Astrocyte (in vitro differentiated cells and primary cell): ENCODE measurements around the gene STMN3. TPM values are rescaled to one million over a fixed set of nuclear protein-coding genes. Genes with fewer than 3 reads are reported as not detected.

ENCODE experiments used
- DNase-seq: peaks from one replicate; pipeline ENCODE4 v3.0.0-alpha.2; 2010; ENCODE audit warnings: low read depth
- FAIRE-seq: peaks from 2 replicates; lab custom pipeline; 2011; peaks lifted over from hg19 to GRCh38; lab: Jason Lieb, UNC
- H2AFZ ChIP-seq: 2 replicates; pipeline ENCODE4 v1.6.0; 2012; ENCODE audit warnings: low read depth, low read length, inconsistent platforms
- H3K27ac ChIP-seq: 2 replicates; pipeline ENCODE4 v1.5.1; 2011; ENCODE audit warnings: low read depth, low read length, inconsistent platforms
- H3K27me3 ChIP-seq: 2 replicates; pipeline ENCODE4 v1.6.0; 2011; ENCODE audit warnings: low read length, inconsistent platforms; ENCODE audit not compliant: insufficient read depth
- H3K36me3 ChIP-seq: 2 replicates; pipeline ENCODE4 v1.5.1; 2011; ENCODE audit warnings: low read length, inconsistent platforms; ENCODE audit not compliant: insufficient read depth
- H3K4me1 ChIP-seq: 2 replicates; pipeline ENCODE4 v1.5.1; 2011; ENCODE audit warnings: low read length, inconsistent platforms; ENCODE audit not compliant: insufficient read depth
- H3K4me2 ChIP-seq: 2 replicates; pipeline ENCODE4 v1.6.0; 2012; ENCODE audit warnings: low read length, inconsistent platforms
- H3K4me3 ChIP-seq: 2 replicates; pipeline ENCODE4 v1.5.1; 2011; ENCODE audit warnings: low read depth, mild to moderate bottlenecking, low read length, inconsistent platforms; ENCODE audit not compliant: insufficient read depth
- H3K79me2 ChIP-seq: 2 replicates; pipeline ENCODE4 v1.6.0; 2012; ENCODE audit warnings: mild to moderate bottlenecking, low read length, inconsistent platforms; ENCODE audit not compliant: insufficient read depth
- H3K9ac ChIP-seq: 2 replicates; pipeline ENCODE4 v1.6.0; 2012; ENCODE audit warnings: mild to moderate bottlenecking, low read length, inconsistent platforms
- H3K9me3 ChIP-seq: 2 replicates; pipeline ENCODE4 v1.5.1; 2012; ENCODE audit warnings: low read depth, mild to moderate bottlenecking, low read length, inconsistent platforms; ENCODE audit not compliant: insufficient read depth
- H4K20me1 ChIP-seq: 2 replicates; pipeline ENCODE4 v1.6.0; 2012; ENCODE audit warnings: low read length, inconsistent platforms; ENCODE audit not compliant: insufficient read depth
- H3K27ac Mint-ChIP-seq: one replicate; pipeline ENCODE4 v1.8.0; 2021; ENCODE audit warnings: mild to moderate bottlenecking, mixed read lengths; ENCODE audit not compliant: unreplicated experiment
- H3K27me3 Mint-ChIP-seq: one replicate; pipeline ENCODE4 v1.8.0; 2021; ENCODE audit warnings: low read depth, mixed read lengths; ENCODE audit not compliant: unreplicated experiment
- H3K36me3 Mint-ChIP-seq: one replicate; pipeline ENCODE4 v1.8.0; 2021; ENCODE audit warnings: low read depth, mixed read lengths; ENCODE audit not compliant: unreplicated experiment
- H3K4me1 Mint-ChIP-seq: one replicate; pipeline ENCODE4 v1.8.0; 2021; ENCODE audit warnings: low read depth, mixed read lengths; ENCODE audit not compliant: unreplicated experiment
- H3K4me3 Mint-ChIP-seq: one replicate; pipeline ENCODE4 v1.8.0; 2021; ENCODE audit warnings: mild to moderate bottlenecking, moderate library complexity, mixed read lengths; ENCODE audit not compliant: unreplicated experiment
- H3K9me3 Mint-ChIP-seq: one replicate; pipeline ENCODE4 v1.8.0; 2021; ENCODE audit warnings: mild to moderate bottlenecking, mixed read lengths; ENCODE audit not compliant: unreplicated experiment
- CTCF ChIP-seq: IDR thresholded peaks from 2 replicates; pipeline ENCODE4 v1.5.1; 2011; ENCODE audit warnings: low read depth, mild to moderate bottlenecking, inconsistent platforms, low read length, moderate library complexity; ENCODE audit not compliant: insufficient read depth
- EZH2 ChIP-seq: IDR thresholded peaks from 2 replicates; pipeline ENCODE4 v1.6.1; 2012; ENCODE audit warnings: mild to moderate bottlenecking, low read length, inconsistent platforms; ENCODE audit not compliant: insufficient read depth
- total RNA-seq: library from RNA; stranded (reverse); gene quantifications from 2 replicates; pipeline ENCODE4 v1.2.1, GENCODE V29; 2021

Gene STMN3
- total RNA-seq, 1 donor from 2014 or later: 30.7 TPM

DNA sequence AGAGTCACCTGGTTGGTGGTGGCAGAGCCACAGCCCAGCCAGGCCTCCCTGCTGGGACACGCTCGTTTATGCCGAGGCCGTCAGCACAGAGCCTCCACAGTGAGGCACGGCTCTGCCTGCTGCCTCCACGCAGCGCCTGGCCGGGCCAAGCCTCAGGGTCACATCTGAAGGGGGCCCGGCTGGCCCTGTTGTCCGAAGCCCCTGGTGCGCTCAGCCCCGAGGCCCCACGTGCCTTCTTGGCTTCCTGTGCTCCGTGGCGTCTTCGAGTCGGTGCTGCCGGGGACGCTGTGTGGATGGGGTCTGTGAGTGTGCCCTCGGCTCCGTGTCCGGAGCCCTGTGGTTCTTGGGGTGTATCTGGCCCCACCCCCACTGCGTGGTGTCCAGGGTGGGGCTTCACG is 32.9 kb upstream of the STMN3 start:
- Histone ChIP-seq H3K4me2 (peak overlapping the region; percentile 20), H3K27ac (peak overlapping the region; percentile 74), H3K4me3 (no peak overlapping the region), H3K27me3 (no peaks in the 10 kb centered on the region), H4K20me1 (no peaks in the 10 kb centered on the region), H3K9me3 (no peaks in the 10 kb centered on the region), H3K9ac (peak overlapping the region; percentile 49), H3K36me3 (no peaks in the 10 kb centered on the region), H3K79me2 (no peaks in the 10 kb centered on the region), H3K4me1 (peaks cover 41% of the 10 kb centered on the region), H2AFZ (no peak overlapping the region)
- DNase-seq: no peak
- Mint-ChIP-seq H3K9me3 (peaks cover 2% of the 10 kb centered on the region), H3K36me3 (no peaks in the 10 kb centered on the region), H3K27me3 (no peaks in the 10 kb centered on the region), H3K4me3 (no peak overlapping the region), H3K27ac (no peak overlapping the region), H3K4me1 (peaks cover 8% of the 10 kb centered on the region)
- no peak for FAIRE-seq
- no peak for TF ChIP-seq CTCF
- TF ChIP-seq EZH2: no peak

- Mint-ChIP-seq H3K27me3 (no peaks in the 10 kb centered on the region), H3K9me3 (peaks cover 2% of the 10 kb centered on the region), H3K36me3 (no peaks in the 10 kb centered on the region), H3K4me1 (peaks cover 8% of the 10 kb centered on the region), H3K4me3 (no peak overlapping the region), H3K27ac (no peak overlapping the region)
- no peaks in the 10 kb centered on the region for H3K79me2 ChIP-seq
- H4K20me1 ChIP-seq: no peaks in the 10 kb centered on the region
- no peak overlapping the region for H3K4me2 ChIP-seq
- DNase-seq (no peak), FAIRE-seq (no peak)
- no peak for TF ChIP-seq EZH2
- H3K36me3 ChIP-seq: no peaks in the 10 kb centered on the region
- no peak overlapping the region for H3K27ac ChIP-seq
- peaks cover 41% of the 10 kb centered on the region for H3K4me1 ChIP-seq
- no peaks in the 10 kb centered on the region for H3K27me3 ChIP-seq
- no peak overlapping the region for H2AFZ ChIP-seq
- H3K9me3 ChIP-seq: no peaks in the 10 kb centered on the region
- H3K4me3 ChIP-seq: no peak overlapping the region
- no peak overlapping the region for H3K9ac ChIP-seq
Observed at GRCh38 chr20:63685269-63686026, 32.2 kb upstream of the STMN3 start.

GRCh38 chr20:63682384-63683139 is 29.3 kb upstream of the STMN3 start:
- H3K4me3 Mint-ChIP-seq: peak overlapping the region; percentile 9
- peak overlapping the region; percentile 75 for H3K27ac ChIP-seq
- peak; percentile 97 for DNase-seq
- no peaks in the 10 kb centered on the region for H3K27me3 ChIP-seq
- peak overlapping the region; percentile 58 for H3K4me2 ChIP-seq
- H3K9ac ChIP-seq: peak overlapping the region; percentile 14
- H4K20me1 ChIP-seq: no peaks in the 10 kb centered on the region
- H3K4me1 ChIP-seq: peaks cover 40% of the 10 kb centered on the region
- H3K4me3 ChIP-seq: no peak overlapping the region
- H3K79me2 ChIP-seq: no peaks in the 10 kb centered on the region
- TF ChIP-seq EZH2: no peak
- TF ChIP-seq CTCF: no peak
- FAIRE-seq: peak; percentile 100
- no peaks in the 10 kb centered on the region for H3K27me3 Mint-ChIP-seq
- H3K27ac Mint-ChIP-seq: peak overlapping the region; percentile 4
- H3K9me3 ChIP-seq: no peaks in the 10 kb centered on the region
- H3K9me3 Mint-ChIP-seq: peaks cover 2% of the 10 kb centered on the region
- H3K36me3 Mint-ChIP-seq: peaks cover 5% of the 10 kb centered on the region
- H2AFZ ChIP-seq: no peak overlapping the region
- peaks cover 8% of the 10 kb centered on the region for H3K4me1 Mint-ChIP-seq
- peaks cover 3% of the 10 kb centered on the region for H3K36me3 ChIP-seq
